BLaER1 (cell line): ENCODE measurements around the gene TTLL5.

Experiments used
- H3K27ac ChIP-seq: shearing (Covaris generic); formaldehyde crosslinking; 2 replicates; pipeline ENCODE4 v1.8.1; 2022
- H3K27me3 ChIP-seq: shearing (Covaris generic); formaldehyde crosslinking; 2 replicates; pipeline ENCODE4 v1.8.1; 2022
- H3K36me3 ChIP-seq: shearing (Covaris generic); formaldehyde crosslinking; 2 replicates; pipeline ENCODE4 v1.8.1; 2022
- H3K4me1 ChIP-seq: shearing (Covaris generic); formaldehyde crosslinking; 2 replicates; pipeline ENCODE4 v1.8.1; 2022
- H3K4me2 ChIP-seq: shearing (Covaris generic); formaldehyde crosslinking; 2 replicates; pipeline ENCODE4 v1.8.1; 2022
- H3K4me3 ChIP-seq: shearing (Covaris generic); formaldehyde crosslinking; 2 replicates; pipeline ENCODE4 v1.8.1; 2022
- H3K9ac ChIP-seq: shearing (Covaris generic); formaldehyde crosslinking; 2 replicates; pipeline ENCODE4 v1.8.1; 2022
- H3K9me3 ChIP-seq: shearing (Covaris generic); formaldehyde crosslinking; 2 replicates; pipeline ENCODE4 v1.8.1; 2022
- H4K20me1 ChIP-seq: shearing (Covaris generic); formaldehyde crosslinking; 2 replicates; pipeline ENCODE4 v1.8.1; 2022
- Cebpa-rat ChIP-seq: shearing (Covaris generic); IDR thresholded peaks from 2 replicates; pipeline ENCODE4 v1.8.1; 2022

The TTLL5 gene

GRCh38 chr14:75886636-75887348 lies 225.7 kb downstream of the TTLL5 start:
- H3K4me3 ChIP-seq: no peak overlapping the region
- H3K27ac ChIP-seq: no peak overlapping the region
- no peak overlapping the region for H3K9ac ChIP-seq
- H3K27me3 ChIP-seq: no peaks in the 10 kb centered on the region
- H3K36me3 ChIP-seq: peaks cover 48% of the 10 kb centered on the region
- no peaks in the 10 kb centered on the region for H3K4me1 ChIP-seq
- H4K20me1 ChIP-seq: no peaks in the 10 kb centered on the region
- H3K9me3 ChIP-seq: peaks cover 4% of the 10 kb centered on the region; the same call in 1 of the 2 replicates
- no peak overlapping the region for H3K4me2 ChIP-seq
- TF ChIP-seq Cebpa-rat: no peak

- peaks cover 4% of the 10 kb centered on the region; the same call in 1 of the 2 replicates for H3K9me3 ChIP-seq
- no peak overlapping the region for H3K27ac ChIP-seq
- H3K9ac ChIP-seq: no peak overlapping the region
- H3K27me3 ChIP-seq: no peaks in the 10 kb centered on the region
- peaks cover 35% of the 10 kb centered on the region for H3K36me3 ChIP-seq
- H3K4me3 ChIP-seq: no peak overlapping the region
- no peak for TF ChIP-seq Cebpa-rat
- H3K4me2 ChIP-seq: no peak overlapping the region
- no peaks in the 10 kb centered on the region for H3K4me1 ChIP-seq
- no peaks in the 10 kb centered on the region for H4K20me1 ChIP-seq
Observed at GRCh38 chr14:75888945-75889344, 227.9 kb downstream of the TTLL5 start.

- peaks cover 17% of the 10 kb centered on the region for H3K4me1 ChIP-seq
- H3K9me3 ChIP-seq: no peaks in the 10 kb centered on the region; the same call in 1 of the 2 replicates
- H3K9ac ChIP-seq: no peak overlapping the region
- H3K27me3 ChIP-seq: no peaks in the 10 kb centered on the region
- H4K20me1 ChIP-seq: no peaks in the 10 kb centered on the region
- peaks cover 6% of the 10 kb centered on the region; the same call in 1 of the 2 replicates for H3K36me3 ChIP-seq
- no peak overlapping the region for H3K27ac ChIP-seq
- TF ChIP-seq Cebpa-rat: no peak
- H3K4me3 ChIP-seq: no peak overlapping the region
- H3K4me2 ChIP-seq: no peak overlapping the region
Observed at GRCh38 chr14:75896341-75896740, 235.3 kb downstream of the TTLL5 start.

- Histone ChIP-seq H3K27ac (no peak overlapping the region), H3K4me2 (no peak overlapping the region), H3K27me3 (no peaks in the 10 kb centered on the region), H3K4me3 (no peak overlapping the region), H3K9ac (no peak overlapping the region), H4K20me1 (no peaks in the 10 kb centered on the region), H3K4me1 (peaks cover 14% of the 10 kb centered on the region), H3K36me3 (peaks cover 24% of the 10 kb centered on the region), H3K9me3 (no peaks in the 10 kb centered on the region)
- no peak for TF ChIP-seq Cebpa-rat
Observed at GRCh38 chr14:75904311-75904710, 243.3 kb downstream of the TTLL5 start.

- Histone ChIP-seq H3K36me3 (peaks cover 28% of the 10 kb centered on the region), H3K27ac (no peak overlapping the region), H3K9ac (0 out of 2 replicates have a peak overlapping the region, but pooled peaks have one; percentile 15), H3K4me2 (peak overlapping the region; percentile 25), H3K4me1 (peaks cover 14% of the 10 kb centered on the region), H3K9me3 (no peaks in the 10 kb centered on the region), H3K4me3 (no peak overlapping the region), H3K27me3 (no peaks in the 10 kb centered on the region), H4K20me1 (no peaks in the 10 kb centered on the region)
- TF ChIP-seq Cebpa-rat: no peak
Observed at GRCh38 chr14:75905147-75905904, 244.3 kb downstream of the TTLL5 start.

GRCh38 chr14:75906228-75906627 lies 245.2 kb downstream of the TTLL5 start:
- Histone ChIP-seq H3K9ac (no peak overlapping the region), H3K4me3 (no peak overlapping the region), H3K27me3 (no peaks in the 10 kb centered on the region), H3K27ac (no peak overlapping the region), H4K20me1 (no peaks in the 10 kb centered on the region), H3K36me3 (peaks cover 28% of the 10 kb centered on the region), H3K9me3 (no peaks in the 10 kb centered on the region), H3K4me1 (peaks cover 14% of the 10 kb centered on the region), H3K4me2 (no peak overlapping the region)
- no peak for TF ChIP-seq Cebpa-rat

GRCh38 chr14:75906680-75907280 lies 245.7 kb downstream of the TTLL5 start:
- Histone ChIP-seq H3K36me3 (peaks cover 28% of the 10 kb centered on the region), H3K9ac (no peak overlapping the region), H3K27ac (no peak overlapping the region), H3K27me3 (no peaks in the 10 kb centered on the region), H4K20me1 (no peaks in the 10 kb centered on the region), H3K4me2 (no peak overlapping the region), H3K4me3 (no peak overlapping the region), H3K9me3 (no peaks in the 10 kb centered on the region), H3K4me1 (peaks cover 14% of the 10 kb centered on the region)
- TF ChIP-seq Cebpa-rat: no peak

- no peak overlapping the region for H3K9ac ChIP-seq
- no peak for TF ChIP-seq Cebpa-rat
- no peak overlapping the region for H3K4me3 ChIP-seq
- H4K20me1 ChIP-seq: no peaks in the 10 kb centered on the region
- peaks cover 14% of the 10 kb centered on the region for H3K4me1 ChIP-seq
- no peak overlapping the region for H3K4me2 ChIP-seq
- H3K27ac ChIP-seq: no peak overlapping the region
- peaks cover 21% of the 10 kb centered on the region for H3K36me3 ChIP-seq
- H3K9me3 ChIP-seq: no peaks in the 10 kb centered on the region
- H3K27me3 ChIP-seq: no peaks in the 10 kb centered on the region
Observed at GRCh38 chr14:75907756-75908359, 246.8 kb downstream of the TTLL5 start.

- no peak overlapping the region for H3K4me2 ChIP-seq
- no peaks in the 10 kb centered on the region for H4K20me1 ChIP-seq
- no peak overlapping the region for H3K4me3 ChIP-seq
- H3K36me3 ChIP-seq: peaks cover 15% of the 10 kb centered on the region
- no peak for TF ChIP-seq Cebpa-rat
- peaks cover 14% of the 10 kb centered on the region for H3K4me1 ChIP-seq
- H3K9ac ChIP-seq: no peak overlapping the region
- H3K27me3 ChIP-seq: no peaks in the 10 kb centered on the region
- H3K27ac ChIP-seq: no peak overlapping the region
- H3K9me3 ChIP-seq: no peaks in the 10 kb centered on the region
Observed at GRCh38 chr14:75909630-75910029, 248.6 kb downstream of the TTLL5 start.
